HG03469 (cell line): ENCODE data around the gene LGR5.
A peak's percentile ranks its signal among the peaks of the same experiment; 100 is the strongest.

Source experiments
- ATAC-seq: cut with Tn5 transposase; IDR thresholded peaks from one replicate; pipeline ENCODE4 v1.9.1; 2021; ENCODE audit warnings: mild to moderate bottlenecking, moderate library complexity, moderate number of reproducible peaks; ENCODE audit not compliant: unreplicated experiment

Gene LGR5

DNA sequence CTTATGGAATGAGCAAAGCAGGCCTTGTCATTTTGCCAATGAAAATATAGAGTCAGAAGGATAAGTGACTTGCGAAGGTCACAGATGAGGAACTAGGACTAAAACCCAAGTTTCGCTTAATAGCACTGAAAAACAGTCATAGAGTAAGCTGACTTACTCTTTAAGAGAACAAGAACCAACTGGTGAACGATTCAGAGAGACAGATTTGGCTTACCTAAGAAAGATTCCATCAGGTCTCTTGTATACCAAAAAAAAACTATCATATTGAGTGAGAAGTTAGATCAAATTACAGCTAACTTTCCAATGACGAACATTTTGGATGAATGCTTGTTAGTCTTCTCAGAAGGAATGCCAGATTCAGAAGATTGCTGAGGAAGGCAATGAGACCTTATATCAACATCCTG, 149.9 kb downstream of the LGR5 start:
- no peak for ATAC-seq

DNA sequence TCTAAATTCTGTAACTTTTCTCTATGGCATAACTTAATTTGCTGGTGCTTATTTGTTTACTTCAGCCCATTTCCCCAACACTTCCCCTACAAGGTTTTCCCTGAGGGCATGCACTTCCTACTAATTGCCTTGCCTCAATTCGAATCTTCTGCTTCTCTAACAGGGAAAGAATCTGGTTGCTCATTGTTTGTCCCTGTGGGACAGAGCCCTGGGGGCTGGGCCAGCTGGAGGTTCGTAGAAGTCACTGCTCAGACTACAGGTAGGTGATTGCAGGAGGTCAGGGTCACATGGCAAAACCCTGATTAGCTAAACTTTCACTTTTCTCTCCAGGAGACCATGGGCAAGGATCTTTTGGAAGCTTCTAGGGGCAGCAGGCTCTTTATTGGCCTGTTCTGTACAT, 152.0 kb downstream of the LGR5 start:
- ATAC-seq, result no peak

DNA sequence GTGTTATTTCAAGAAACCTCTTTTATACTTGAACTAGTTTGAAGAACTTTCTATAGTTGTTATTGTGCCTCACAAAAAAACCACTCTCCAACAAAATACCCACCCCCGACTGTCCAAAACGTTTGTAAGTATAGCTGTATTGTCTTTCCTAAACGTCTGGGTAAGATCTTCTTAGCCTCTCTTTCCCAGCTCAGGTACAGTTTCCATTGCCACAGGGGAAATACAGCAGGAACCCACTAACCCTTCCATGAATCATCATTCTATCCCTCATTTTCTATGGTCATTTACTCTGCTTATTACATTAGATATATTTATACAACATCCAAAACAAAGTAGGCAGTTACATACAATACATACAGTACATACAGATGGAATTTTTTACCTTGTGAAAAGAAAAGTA, 153.2 kb downstream of the LGR5 start:
- no peak for ATAC-seq

DNA sequence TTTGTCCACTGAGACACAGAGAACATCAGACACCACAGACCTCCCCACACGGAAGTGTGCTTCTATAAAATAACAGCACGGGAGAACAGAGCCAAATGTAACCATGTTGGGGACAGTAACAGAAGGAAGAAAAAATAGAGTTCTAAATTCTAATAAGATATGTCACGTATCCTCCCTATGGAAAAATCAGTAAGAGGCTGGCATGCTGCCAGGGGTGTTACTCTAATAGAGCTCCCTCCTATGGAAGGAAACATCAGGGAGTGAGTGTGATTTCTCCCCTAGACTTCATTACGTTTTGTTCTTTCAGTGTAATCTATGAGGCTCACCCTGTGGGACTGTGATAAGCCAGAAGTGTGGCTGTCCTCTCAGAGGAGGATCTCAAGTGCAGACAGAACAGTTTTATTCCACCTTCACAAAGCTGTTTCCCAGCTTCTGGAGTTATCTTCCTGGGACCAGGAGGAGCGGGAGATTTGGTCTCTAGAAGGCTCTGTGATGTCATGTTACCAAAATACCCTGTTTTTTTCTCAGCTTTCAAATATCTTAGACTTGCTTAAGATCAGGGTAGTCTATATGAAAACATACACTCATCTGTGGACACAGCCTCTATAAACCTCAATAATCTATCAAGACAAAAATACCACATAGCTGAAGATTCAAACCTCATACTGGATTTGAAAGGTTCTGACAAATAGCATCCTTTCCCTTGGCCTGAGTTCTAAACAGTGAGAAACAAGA, 154.8 kb downstream of the LGR5 start:
- ATAC-seq, result no peak

DNA sequence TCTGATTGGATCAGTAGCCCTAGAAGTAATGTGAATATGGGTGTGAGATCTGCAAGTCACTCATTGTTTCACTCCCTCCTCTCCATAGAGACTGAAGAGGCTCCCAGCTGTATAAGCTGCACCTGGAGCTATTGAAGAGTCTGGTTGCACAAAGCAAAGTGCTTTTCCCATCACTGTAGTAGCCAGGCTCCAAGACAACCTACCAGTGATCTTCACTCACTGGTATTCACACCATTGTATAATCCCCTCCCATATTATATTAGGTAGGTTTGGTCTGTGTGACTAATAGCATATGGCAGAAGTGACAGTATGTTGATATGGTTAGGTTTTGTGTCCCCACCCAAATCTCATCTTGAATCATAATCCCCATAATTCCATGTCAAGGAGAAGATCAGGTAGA, 159.6 kb downstream of the LGR5 start:
- ATAC-seq, result no peak

DNA sequence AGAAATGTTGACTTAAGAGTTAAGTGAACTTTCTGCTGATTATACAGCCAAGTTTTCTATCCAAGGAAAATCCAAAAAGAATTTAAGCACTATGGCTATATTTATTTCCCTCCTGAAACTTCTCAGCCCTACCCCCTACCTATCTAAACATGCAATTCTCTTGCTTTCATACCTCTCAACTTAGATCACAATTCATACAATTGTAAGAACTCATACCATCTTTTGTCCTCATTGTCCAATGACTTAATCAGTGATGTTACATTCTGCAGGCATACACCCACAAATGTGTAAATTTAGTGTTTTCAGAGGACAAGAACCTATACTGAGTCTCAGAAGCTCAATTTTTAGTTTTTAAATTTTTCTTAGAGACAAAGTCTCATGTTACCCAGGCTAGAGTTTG, 161.9 kb downstream of the LGR5 start:
- no peak for ATAC-seq

DNA sequence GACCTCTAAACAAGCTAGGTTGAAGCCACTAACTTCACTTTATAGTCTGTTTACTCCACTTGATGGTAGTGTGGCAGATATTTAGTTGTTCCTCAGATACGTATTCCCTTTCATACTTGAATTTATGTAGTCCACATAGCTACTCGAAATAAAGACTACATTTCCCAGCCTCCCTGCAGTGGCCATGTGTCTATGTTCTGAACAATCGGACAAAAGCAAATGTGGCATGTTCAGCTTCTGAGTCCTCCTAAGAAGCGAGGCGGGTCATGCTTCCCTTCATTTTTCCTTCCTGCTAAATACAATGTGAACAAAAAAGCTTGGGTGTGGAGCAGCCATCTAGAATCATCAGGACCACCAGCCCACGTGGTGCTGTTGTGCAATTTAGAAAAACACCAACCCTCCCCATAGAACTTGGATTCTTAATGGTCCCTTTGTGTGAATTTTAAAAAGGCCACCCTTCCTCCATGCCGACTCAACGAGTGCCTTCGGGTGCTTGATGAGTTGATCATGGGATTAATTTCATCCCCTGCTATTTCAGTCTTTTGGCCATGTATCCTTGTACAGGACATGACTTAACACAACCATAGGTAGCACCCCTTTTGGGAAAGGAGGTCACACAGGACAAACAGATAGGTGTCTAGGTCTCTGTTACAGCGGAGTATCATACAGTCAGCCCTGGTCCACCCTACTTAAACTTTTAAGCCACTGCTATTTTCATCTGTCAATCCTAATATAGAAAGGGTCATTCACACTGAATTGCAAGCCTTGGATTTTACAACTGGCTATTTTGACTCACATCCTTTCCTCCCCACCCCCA, 163.4 kb downstream of the LGR5 start:
- no peak for ATAC-seq

DNA sequence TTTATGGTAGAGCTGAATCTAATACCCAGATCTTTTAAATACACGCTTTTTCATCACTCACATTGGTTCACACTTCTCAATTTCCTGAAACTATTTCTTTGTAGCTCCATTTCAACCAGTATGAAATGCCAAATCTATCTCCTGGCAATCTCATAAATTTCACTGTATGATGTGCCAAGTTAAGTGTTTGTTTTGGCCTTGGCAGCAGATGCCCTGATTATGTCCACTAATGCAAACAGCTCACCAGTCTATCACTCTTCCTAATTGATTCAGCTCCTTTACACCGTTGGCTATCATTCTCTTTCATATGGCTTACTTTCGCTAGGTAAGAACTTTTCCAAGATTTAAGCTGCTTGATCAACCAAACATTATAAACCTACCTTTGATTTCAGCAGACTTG, 165.4 kb downstream of the LGR5 start:
- ATAC-seq, result no peak

DNA sequence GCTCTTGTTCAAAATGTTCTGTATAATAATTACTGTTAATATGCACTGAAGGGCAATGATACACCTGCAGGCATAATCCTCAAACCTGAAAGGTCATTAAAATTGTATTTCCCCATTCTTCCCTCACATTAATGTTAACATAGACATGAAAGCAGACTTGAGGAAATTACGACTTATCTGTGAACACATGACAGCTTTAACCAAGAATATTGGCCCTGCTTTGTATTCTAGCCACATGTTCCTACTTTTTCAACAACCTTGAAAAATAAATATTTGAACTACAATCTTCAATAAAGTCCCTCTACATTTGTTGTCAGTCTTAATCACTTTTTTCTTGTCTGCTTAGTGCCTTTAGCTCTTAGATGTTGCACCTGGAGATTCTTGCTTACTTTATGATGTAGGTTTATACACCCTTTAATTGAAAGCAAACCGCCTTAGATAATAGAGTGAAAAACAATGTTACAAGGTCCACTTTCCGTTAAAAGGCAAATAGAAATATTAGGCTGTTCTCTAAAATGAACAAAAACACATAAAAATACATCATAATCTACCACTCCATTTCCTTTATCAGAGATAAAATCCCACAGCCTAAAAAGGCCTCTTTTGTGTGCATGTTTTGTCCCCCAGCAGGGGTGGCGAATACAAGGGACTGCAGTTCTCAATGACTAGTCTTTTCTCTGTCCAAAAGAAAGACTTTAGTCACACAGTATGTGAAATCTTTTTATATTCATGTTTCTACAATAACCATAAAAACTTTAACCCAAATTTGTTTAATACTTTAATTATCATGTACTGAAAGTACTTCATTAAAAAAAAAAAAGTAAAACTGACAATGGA, 168.1 kb downstream of the LGR5 start:
- no peak for ATAC-seq

DNA sequence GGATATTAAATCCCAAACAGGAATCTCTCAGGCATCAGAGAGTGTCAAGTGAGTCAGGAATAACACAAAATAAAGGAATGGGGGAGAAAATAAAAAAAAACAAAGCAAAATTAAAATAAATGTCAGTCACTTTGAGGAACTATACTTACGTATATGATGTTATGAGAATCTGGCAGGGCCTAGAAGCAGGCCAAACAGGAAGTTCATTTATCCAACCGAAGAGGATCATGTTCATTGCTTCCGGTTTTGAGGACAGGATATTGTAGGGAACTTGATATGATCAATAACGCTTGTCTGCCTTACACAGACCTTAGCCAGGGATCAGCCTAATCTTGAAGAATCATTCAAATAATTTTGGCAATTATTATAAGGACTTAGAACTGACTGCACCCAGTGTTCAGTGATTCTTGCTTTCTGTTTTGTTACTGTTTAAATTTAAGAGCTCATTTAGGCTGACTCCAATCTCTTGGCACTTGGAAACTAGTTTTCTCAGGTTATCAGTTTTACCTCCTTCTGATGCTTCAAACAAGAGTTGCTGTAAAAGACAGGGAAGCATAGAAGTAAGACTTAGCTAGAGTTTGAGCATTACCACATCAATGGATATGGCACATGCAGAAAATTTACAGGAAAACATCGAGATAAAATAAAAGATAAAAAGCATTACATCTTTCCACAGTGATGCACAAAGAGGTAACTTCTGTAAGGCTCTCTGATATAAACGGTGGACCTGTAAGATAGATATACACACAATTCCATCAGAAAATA, 170.6 kb downstream of the LGR5 start:
- ATAC-seq, result no peak

DNA sequence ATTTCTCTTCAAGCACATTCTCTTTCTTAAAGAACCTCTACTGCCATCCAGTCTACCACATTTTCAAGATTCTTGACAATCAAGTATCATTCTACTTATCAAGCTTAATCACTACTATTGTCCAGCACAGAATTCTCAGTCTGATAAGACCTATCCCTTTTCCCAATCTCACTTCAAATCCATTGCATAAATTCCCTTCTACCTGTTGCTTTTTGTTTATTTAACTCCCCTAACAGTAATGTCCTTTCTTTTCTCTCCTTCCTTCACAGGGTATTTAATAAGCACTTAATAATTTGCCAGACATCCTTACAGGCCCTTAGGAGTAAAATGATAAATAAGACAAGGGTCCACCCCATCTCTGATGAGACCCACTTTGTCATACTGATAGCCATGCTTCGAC, 182.3 kb downstream of the LGR5 start:
- ATAC-seq, result no peak

DNA sequence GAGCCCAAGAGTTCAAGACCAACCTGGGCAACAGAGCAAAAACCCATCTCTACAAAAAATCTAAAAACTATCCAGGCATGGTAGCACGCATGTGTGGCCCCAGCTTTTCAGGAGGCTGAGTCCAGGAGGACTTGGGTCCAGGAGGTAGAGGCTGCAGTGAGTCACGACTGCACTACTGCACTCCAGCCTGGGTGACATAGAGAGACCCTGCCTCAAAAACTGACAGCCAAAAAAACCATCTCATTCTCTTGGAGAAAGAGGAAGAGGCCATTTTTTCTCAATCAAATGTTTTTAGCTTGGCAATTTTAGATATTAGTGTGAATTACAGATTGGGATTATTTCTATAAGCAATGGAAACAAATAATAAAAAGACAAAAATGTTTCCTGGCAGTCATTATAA, 185.9 kb downstream of the LGR5 start:
- ATAC-seq, result no peak

DNA sequence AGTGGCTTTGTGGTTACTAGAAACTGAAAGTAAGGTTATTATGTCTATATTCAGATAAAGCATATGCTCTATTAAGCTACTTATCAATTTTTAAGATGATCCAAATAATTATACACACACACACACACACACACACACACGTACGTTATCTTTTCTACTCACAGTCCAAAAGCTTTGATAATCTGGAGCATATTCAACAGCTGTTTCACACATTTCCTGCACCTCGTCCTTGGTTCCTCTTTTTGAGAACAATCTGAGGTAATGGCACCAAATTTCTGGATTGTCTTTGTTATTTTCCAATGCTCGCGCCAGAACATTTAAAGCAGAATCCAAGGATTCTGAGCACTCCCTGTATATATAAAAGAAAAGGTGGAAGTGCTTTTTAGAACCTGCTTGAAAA, 186.5 kb downstream of the LGR5 start:
- ATAC-seq, result peak; percentile 66

DNA sequence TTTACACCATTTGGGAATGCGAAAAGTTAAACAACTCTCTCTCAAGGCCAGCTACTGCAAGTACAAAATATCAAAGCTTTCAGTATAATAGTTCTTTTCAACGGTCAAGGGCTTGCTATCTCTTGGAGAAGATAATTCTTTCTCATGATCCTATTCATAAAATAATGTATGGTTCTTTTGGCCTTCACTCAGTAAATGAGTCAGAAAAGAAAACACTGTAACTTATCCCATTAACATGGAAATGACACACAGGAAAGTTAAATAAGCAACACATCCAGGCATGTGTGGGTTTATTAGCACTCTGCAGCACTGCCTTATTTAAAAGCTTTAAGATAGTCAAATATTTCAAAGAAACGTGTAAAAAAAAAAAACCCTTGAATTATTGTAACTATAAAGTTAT, 187.2 kb downstream of the LGR5 start:
- ATAC-seq, result no peak

DNA sequence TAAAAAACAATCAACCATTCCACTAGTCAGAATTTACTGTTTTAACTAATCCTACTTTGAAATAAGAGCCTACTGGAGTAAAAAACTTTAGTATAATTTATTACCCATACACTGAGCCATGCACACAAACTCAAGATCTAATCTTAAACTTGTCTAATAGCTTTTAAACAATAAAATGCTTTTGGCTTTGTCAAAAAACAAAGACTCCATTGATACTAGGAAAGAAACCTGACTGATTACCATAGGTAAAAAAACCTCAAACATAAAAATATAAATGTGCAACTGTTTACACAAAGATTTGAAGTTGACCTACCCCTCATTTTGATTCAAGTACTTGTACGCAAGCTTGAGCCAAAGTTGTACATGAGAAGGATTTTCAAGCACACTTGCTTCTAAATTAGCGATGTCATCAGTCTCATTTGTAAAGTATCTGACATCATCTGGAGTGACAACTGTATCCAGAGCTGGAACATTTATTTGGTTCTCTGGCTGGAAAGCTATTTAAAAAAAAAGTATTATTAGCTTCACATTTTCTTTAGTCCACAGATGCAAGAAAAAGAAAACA, 187.9 kb downstream of the LGR5 start:
- ATAC-seq, result no peak
